GM12878 (cell line): ENCODE results near the gene RTN4. TPM values are rescaled to one million over a fixed set of nuclear protein-coding genes. Genes with fewer than 3 reads are reported as not detected.

Experiments used
- ATAC-seq: fragments of 200-7000 bp; cut with Tn5 transposase; 3 replicates; pipeline ENCODE4 v1.9.1; 2020; ENCODE audit warnings: mild to moderate bottlenecking, moderate library complexity
- BruUV-seq: library from RNA; stranded (reverse); fragments of 400-500 nt; replicated peaks from 2 replicates; lab custom pipeline; 2021; lab: Mats Ljungman, UMichigan
- CTCF ChIA-PET: fragments of 300-600 bp; sonication (Branson Sonifier 250); formaldehyde crosslinking; extraction: SDS; loops from one replicate; lab custom pipeline; 2021; ENCODE audit warnings: inconsistent platforms; lab: Yijun Ruan, JAX
- POLR2A ChIA-PET: fragments of 350-600 bp; formaldehyde crosslinking; extraction: SDS; loops from one replicate; lab custom pipeline; 2021; ENCODE audit warnings: inconsistent platforms; lab: Charles Lee
- RAD21 ChIA-PET: fragments of 300-600 bp; sonication (Branson Sonifier 250); formaldehyde crosslinking; loops from one replicate; lab custom pipeline; 2023; ENCODE audit warnings: antibody characterized with exemption; ENCODE audit not compliant: unreplicated experiment; lab: Charles Lee
- SMC1A ChIA-PET: fragments of 300-600 bp; sonication (Branson Sonifier 250); formaldehyde crosslinking; loops from one replicate; lab custom pipeline; 2023; ENCODE audit not compliant: unreplicated experiment, uncharacterized antibody; lab: Charles Lee
- DNase-seq: peaks from one replicate; pipeline ENCODE4 v3.0.0-alpha.2; 2011; ENCODE audit warnings: low read depth, low spot score
- FAIRE-seq: peaks from 3 replicates; lab custom pipeline; 2011; peaks lifted over from hg19 to GRCh38; lab: Jason Lieb, UNC
- H2AFZ ChIP-seq: 2 replicates; pipeline ENCODE4 v1.6.0; 2011; ENCODE audit warnings: low read depth, low read length, control low read depth; ENCODE audit not compliant: control insufficient read depth
- H3K27ac ChIP-seq: 2 replicates; pipeline ENCODE4 v1.5.1; 2011; ENCODE audit warnings: control low read depth; ENCODE audit not compliant: control insufficient read depth, insufficient read depth
- H3K27me3 ChIP-seq, 2 experiments: replicated peaks in 1 of 2; 2 replicates each; pipeline versions ENCODE4 v1.6.0 to v1.6.1; 2011; ENCODE audit warnings: low read length in 1 of 2; ENCODE audit not compliant: control insufficient read depth in 2 of 2, insufficient read depth in 2 of 2
- H3K36me3 ChIP-seq, 2 experiments: 2 replicates each; pipeline ENCODE4 v1.5.1; 2011; ENCODE audit warnings: low read length in 1 of 2; ENCODE audit not compliant: control insufficient read depth in 2 of 2, insufficient read depth in 2 of 2
- H3K4me1 ChIP-seq: 2 replicates; pipeline ENCODE4 v1.6.1; 2011; ENCODE audit warnings: mild to moderate bottlenecking, low read length, moderate library complexity, mixed read lengths; ENCODE audit not compliant: control insufficient read depth, insufficient read depth
- H3K4me2 ChIP-seq: 2 replicates; pipeline ENCODE4 v1.6.0; 2011; ENCODE audit warnings: control low read depth; ENCODE audit not compliant: control insufficient read depth, insufficient read depth
- H3K4me3 ChIP-seq: fragments of 200-600 bp; sonication (generic); 2 replicates; pipeline ENCODE4 v1.5.1; 2016
- H3K79me2 ChIP-seq: 2 replicates; pipeline ENCODE4 v1.6.0; 2011; ENCODE audit warnings: low read length; ENCODE audit not compliant: control insufficient read depth, insufficient read depth
- H3K9ac ChIP-seq: 2 replicates; pipeline ENCODE4 v1.8.0; 2011; ENCODE audit warnings: low read length, control low read depth, mixed read lengths; ENCODE audit not compliant: control insufficient read depth, insufficient read depth
- H3K9me3 ChIP-seq: replicated peaks from 3 replicates; pipeline ENCODE4 v1.5.1; 2011; ENCODE audit warnings: mild to moderate bottlenecking, low read length; ENCODE audit not compliant: control insufficient read depth, insufficient read depth
- H4K20me1 ChIP-seq: 2 replicates; pipeline ENCODE4 v1.6.0; 2011; ENCODE audit not compliant: control insufficient read depth, insufficient read depth
- BACH1 ChIP-seq: fragments of 450-650 bp; IDR thresholded peaks from 2 replicates; pipeline ENCODE4 v1.6.1; 2017; ENCODE audit warnings: mild to moderate bottlenecking, borderline replicate concordance
- CHD2 ChIP-seq: IDR thresholded peaks from 2 replicates; pipeline ENCODE4 v1.6.1; 2011; ENCODE audit warnings: low read depth, low read length, improper control_type of control experiment, borderline replicate concordance
- IKZF2 ChIP-seq, 2 experiments: fragments of 450-650 bp; IDR thresholded peaks; 2 replicates each; pipeline ENCODE4 v1.6.1; 2017; ENCODE audit warnings: mild to moderate bottlenecking in 2 of 2, moderate library complexity in 2 of 2
- MEF2B ChIP-seq: fragments of 450-650 bp; IDR thresholded peaks from 2 replicates; pipeline ENCODE4 v1.6.1; 2018; ENCODE audit warnings: mild to moderate bottlenecking, moderate library complexity; ENCODE audit not compliant: partially characterized antibody, poor library complexity, severe bottlenecking
- NBN ChIP-seq: fragments of 450-650 bp; IDR thresholded peaks from 2 replicates; pipeline ENCODE4 v1.6.1; 2016
- POLR2A ChIP-seq: IDR thresholded peaks from 2 replicates; pipeline ENCODE4 v1.6.1; 2011; ENCODE audit warnings: low read depth, mild to moderate bottlenecking, low read length
- RUNX3 ChIP-seq: IDR thresholded peaks from 2 replicates; pipeline ENCODE4 v1.6.1; 2012; ENCODE audit warnings: low read length, inconsistent platforms
- WGBS: methylation state at CpG from one replicate; pipeline ENCODE4 v1.1.6; 2016; ENCODE audit warnings: low lambda C conversion rate; ENCODE audit not compliant: insufficient replicate concordance, insufficient coverage; ENCODE audit errors: missing lambda C conversion rate; 5-methylcytosine and 5-hydroxymethylcytosine counted together
- in situ Hi-C: fragments of 300-500 bp; cut with MboI; formaldehyde crosslinking; loops from 9 replicates; pipeline ENCODE4 v1.14.3; 2018; ENCODE audit warnings: mixed read lengths
- intact Hi-C: fragments of 100-400 bp; cut with micrococcal nuclease; formaldehyde crosslinking; loops from one replicate; pipeline ENCODE4 v1.14.2; 2022; ENCODE audit not compliant: unreplicated experiment
- polyA plus RNA-seq, 11 experiments: library from polyadenylated mRNA; depleted of rRNA in 4 of 11; unstranded in 6 of 11; stranded (reverse) in 5 of 11; fragments of >200 nt; fragmentation: Nextera tagmentation in 4 of 11; fragmentation: Illumina TruSeq in 1 of 11; extraction: Ambion mirVana in 4 of 11; extraction: Trizol in 1 of 11; gene quantifications; 1 replicate in 1 of 11; 2 replicates in 10 of 11; pipeline versions ENCODE4 v1.2.1 to v1.2.3, GENCODE V29; 2011 to 2016; ENCODE audit warnings: inconsistent platforms in 2 of 11, missing spikeins in 2 of 11, low read depth in 1 of 11
- total RNA-seq, 4 experiments: library from RNA; depleted of rRNA in 3 of 4; stranded (reverse); fragments of >200 nt in 3 of 4; fragmentation: Illumina TruSeq in 1 of 4; extraction: Trizol in 1 of 4; gene quantifications; 2 replicates each; pipeline versions ENCODE4 v1.2.1 to v1.2.3, GENCODE V29; 2013 to 2021

Gene RTN4
- total and polyA plus RNA-seq, 10 of the 15 experiments (the other 5 are each of a cell fraction or from before 2014, with no cell fraction given): 56.0 to 133 (median 83.3) TPM

GRCh38 chr2:55038428-55038827, 11.8 kb downstream of the RTN4 start:
- WGBS: 0% methylated on average over 1 of the region's 1 CpG
- no peak for TF ChIP-seq POLR2A
- peak in 1 of 2 experiments; percentile 21; a peak in 1 of 4 replicates for TF ChIP-seq IKZF2 (IDR thresholded peaks at IDR 0.05)
- TF ChIP-seq NBN: 0 out of 2 replicates have a peak, but pooled peaks have one; percentile 38
- TF ChIP-seq CHD2: no peak
- TF ChIP-seq MEF2B: peak; percentile 83
- TF ChIP-seq BACH1: peak; percentile 63; the same call in 1 of the 2 replicates
- 0 out of 2 replicates have a peak, but pooled peaks have one; percentile 7 for TF ChIP-seq RUNX3

More at GRCh38 chr2:55038428-55038827, 11.8 kb downstream of the RTN4 start:
- peak; percentile 7 for FAIRE-seq
- no peak for ATAC-seq
- RAD21 ChIA-PET: interaction anchor here (1.9 to 2.3 kb wide), 2 partner anchors 10 to 25 kb away, joined by 11 to 14 read pairs; no protein-coding TSS in a partner anchor
- H3K27ac ChIP-seq: no peak overlapping the region
- H3K79me2 ChIP-seq: peaks cover 97% of the 10 kb centered on the region
- DNase-seq: no peak
- H3K9me3 ChIP-seq: peaks cover 4% of the 10 kb centered on the region; the same call in 2 of the 3 replicates
- POLR2A ChIA-PET: interaction anchor here (2.3 to 3.9 kb wide), 2 partner anchors 11 to 13 kb away, joined by 9 to 37 read pairs; partner anchors contain the start of gene RTN4
- H4K20me1 ChIP-seq: no peaks in the 10 kb centered on the region
- H2AFZ ChIP-seq: no peak overlapping the region
- intact Hi-C loops (no loop called here), in situ Hi-C loops (no loop called here)
- no peak overlapping the region for H3K4me2 ChIP-seq
- SMC1A ChIA-PET: interaction anchor here (1.6 to 4.4 kb wide), 3 partner anchors 8 to 13 kb away, joined by 11 to 18 read pairs (median 13); partner anchors contain the start of gene RTN4
- H3K36me3 ChIP-seq: no peaks in the 10 kb centered on the region
- H3K4me3 ChIP-seq: no peak overlapping the region
- CTCF ChIA-PET: no interaction called here
- peaks cover 10% of the 10 kb centered on the region for H3K4me1 ChIP-seq
- no TSS peak for BruUV-seq
- H3K9ac ChIP-seq: no peak overlapping the region
- no peaks in the 10 kb centered on the region for H3K27me3 ChIP-seq
